ENCODE measurements around the gene BBIP1.

BBIP1 gene

DNA sequence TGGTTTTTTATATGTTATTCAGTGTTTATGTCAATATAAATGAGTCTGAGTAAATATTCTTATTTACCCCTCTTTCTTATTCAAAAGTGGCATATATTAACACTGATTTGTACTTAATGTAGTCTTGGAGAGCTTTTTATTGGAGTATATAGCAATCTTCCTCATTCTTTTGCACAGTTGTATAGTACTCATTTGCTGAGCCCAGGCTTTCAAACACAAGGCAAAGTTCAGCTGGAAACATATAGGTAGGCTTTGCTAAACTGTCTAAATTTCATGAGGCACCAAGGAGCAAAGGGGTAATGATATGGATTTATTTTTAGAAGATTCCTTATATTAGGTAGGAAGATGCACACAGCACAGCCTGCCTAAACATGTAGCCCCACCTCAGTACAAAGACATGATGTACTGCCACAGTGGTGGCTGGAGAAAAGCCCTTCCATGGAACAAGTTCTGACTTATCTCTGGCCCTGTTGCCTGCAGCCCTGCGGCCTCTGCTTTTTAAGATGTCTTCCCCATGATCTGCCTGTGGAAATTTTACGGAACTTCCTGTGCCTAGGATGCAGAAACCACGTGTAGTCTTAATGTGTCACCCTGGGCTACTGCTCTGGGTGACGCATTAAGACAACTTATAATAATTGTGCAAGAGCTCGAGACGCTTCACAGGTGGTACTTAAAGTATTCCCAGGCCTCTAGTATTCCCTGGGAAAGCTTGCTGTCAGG, 56.9 kb downstream of the BBIP1 start:
- peak; percentile 81 for DNase-seq (ENCODE audit: low read depth)

DNA sequence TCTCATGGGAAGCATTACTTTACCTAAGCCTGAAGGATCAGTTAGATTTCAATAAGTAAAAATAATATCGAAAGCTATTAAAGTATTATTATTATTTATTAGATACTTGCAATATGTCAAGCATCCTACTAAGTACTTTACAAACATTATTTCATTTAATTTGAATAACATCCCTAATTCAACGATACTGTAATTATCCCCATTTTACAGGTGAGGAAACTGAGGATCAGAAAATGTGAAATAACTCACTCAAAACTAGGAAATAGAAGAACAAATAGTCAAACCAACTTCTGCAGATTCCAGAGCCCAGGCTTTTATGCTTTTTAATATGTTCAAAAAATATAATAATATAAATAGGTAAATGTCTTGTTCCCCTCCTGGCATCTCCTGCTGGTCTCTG, 57.5 kb downstream of the BBIP1 start:
- no peak for DNase-seq (ENCODE audit: low read depth)

DNA sequence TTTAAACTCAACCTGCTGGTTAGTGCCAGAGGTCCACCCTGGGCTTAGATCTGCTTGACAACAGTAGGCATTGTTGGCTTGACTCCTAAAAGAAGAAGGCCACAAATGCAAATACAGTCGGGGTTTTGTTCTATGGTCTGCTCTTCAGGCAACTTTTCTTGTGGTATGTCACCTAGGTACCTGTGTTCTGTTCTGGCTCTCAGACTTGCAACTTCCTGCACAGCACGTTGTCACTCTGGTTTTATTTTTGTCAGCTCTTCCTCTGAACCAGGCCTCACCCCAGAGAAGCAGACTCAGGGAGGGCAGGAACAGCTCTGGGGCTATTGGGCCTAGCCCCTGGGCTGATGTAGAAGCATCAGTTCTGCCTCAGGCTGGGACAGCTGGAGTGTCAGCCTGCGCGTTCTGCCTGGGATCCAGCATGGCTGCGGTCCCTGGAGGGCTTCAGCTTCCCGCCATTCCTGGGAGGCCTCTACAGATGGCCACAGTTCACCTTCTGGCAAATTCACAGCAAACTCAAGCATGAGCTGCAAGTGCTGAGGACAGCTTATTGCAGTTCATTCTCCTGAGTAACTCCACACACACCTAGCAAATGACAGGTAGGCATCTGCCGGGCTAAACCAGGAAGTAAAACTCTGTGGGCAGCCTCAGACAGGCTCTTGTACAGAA, 58.3 kb downstream of the BBIP1 start:
- no peak for DNase-seq (ENCODE audit: low read depth)

DNA sequence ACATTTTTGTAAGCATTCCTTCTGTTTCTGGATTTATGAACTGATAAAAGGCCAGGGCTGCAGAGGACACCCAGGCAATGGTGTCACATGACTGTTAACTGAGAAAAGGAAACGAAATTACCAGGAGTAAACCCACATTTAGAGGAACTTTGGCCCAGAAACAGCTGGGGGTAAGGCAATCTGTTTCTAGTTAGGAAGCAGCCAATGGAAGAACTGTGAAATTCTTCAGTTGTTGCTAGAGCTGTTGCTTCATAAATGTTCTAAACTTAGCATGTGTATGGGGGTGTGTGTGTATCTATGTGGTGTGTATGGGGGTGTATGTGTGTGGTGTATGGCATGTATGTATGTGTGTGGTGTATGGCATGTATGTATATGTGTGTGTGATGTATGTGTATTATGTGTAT, 59.0 kb downstream of the BBIP1 start:
- DNase-seq (ENCODE audit: low read depth): peak; percentile 82

DNA sequence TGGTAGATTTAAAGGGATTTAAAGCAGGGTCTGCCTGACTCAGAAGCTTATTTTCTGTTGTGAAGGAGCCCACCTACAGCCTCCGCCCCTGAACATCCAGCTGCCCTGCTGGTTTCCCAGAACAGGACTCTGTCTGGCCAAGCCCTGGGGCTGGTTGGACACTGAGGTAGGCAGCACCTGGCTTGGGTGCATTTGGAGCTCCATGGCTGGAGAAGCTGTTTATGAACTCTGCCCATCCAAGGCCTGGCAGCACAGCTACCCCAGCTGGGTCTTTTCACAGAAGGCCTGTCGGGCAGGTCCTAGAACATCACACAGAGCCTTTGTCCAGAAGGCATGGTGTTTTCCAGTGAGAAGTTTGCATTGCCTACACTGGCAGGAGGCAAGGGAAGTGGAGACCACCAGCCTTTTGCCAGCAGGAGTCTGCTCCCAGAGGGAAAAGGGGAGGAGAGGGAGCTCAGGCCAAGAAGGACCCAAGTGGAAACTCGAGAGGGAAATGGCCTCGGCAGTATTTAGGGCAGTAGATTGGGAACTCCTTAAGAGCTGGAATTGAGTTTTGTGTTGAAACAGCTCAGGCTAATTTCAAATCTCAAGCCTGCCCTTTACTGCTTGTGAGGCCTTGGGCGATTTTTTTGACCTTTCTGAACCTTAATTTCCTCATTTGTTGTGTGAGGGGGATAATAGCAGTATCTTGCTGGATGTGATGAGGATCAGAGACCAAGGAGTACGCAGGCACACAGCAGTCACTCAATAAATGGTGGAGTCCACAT, 59.6 kb downstream of the BBIP1 start:
- DNase-seq (ENCODE audit: low read depth): no peak

DNA sequence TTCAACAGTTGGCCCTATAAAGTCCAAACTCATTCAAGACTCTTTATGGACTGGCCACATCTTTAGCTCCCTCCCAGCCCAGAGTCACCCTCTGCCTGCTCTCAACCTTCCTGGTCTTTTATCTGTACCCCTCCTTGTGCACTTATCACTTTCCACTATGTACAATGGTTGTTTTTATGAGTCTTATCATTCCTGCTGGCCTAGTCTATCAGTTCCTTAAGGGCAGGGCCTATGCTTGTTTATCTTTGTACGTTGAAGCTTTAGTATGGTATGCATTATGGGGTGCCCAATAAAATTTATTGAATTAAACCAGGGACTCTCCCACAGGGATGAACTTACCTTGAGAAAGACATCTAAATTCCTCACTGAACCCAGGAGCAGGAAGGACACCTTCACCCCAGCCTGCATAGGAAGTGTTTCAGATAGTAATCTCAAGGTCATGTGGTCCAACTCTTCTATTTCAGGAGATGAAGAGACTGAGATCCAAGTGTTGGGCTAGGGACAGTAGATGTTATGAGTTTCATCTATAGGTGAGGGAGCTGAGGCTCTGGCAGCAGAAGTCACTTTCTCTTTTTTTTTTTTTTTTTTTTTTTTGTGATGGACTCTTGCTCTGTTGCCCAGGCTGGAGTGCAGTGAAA, 60.6 kb downstream of the BBIP1 start:
- DNase-seq (ENCODE audit: low read depth): no peak

DNA sequence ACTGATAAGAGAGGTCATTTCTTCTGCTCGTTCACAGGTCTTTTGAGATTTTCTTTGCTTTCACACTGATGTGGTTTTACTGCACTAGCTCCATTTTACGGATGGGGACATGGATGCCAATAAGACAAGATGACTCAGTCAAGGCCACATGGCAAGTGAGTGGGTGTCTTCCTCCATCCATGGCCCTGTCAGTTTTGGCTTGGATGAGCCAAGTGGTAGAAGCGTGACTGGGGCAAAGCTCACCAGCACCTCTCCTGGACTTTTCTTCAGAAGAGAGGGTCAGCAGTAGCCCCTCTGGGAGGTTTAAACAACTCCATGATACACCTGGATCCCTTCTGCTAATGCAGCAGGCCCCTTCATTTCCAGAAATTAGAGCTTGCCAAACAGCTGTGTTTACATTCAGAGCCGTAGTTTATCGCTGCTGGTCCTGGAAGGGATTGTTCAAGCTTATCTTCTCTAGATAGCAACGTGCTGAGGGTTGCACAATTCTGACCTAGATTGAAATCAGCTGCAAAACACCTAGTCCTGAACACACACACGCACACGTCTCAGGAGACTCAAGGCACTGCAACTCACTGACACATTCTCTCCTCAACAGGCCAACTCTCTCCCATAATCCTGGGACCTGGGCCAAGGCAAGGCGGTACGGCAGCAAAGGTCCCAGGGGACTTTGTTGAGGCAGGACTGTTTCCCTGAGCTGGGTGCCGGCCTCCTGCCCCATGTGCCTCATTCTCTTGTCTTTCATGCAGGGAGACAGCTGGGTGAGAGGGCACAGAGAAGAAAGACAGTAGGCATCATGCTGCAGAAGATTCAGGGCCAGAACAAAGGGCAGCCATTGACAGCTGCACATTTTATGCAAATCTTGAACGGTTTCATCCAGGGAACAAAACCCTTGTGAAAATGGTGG, 61.5 kb downstream of the BBIP1 start:
- DNase-seq (ENCODE audit: low read depth): peak; percentile 98

DNA sequence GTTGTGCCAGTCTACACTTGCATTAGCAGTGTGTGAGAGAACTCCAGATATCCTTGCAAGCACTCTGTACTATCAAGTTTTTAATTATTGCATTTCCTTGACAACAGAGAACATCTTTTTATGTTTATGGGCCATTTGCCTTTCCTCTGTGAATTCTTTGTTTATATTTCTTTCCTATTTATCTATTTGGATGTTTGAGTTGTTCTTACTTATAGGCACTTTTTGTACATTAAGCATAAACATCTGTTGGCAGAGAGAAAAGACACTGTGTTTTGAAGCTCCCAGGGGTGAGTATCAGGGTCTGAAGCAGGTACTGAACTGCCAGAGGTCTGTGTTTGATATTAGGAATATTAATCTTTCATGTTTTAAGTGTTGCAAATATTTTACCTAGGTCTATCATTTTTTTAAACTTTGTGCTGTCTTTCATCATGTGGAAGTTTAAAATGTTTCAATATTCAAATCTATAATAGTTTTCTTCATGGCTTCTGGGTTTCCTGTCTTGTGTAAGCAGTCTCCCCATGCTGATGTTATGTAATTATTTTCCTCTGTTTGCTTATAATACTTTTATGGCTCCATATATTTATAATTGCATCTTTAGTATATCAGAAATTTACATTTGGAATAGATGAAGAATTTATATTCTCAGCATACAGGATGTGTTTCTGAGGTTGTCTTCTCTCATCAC, 64.9 kb downstream of the BBIP1 start:
- DNase-seq (ENCODE audit: low read depth): no peak

DNA sequence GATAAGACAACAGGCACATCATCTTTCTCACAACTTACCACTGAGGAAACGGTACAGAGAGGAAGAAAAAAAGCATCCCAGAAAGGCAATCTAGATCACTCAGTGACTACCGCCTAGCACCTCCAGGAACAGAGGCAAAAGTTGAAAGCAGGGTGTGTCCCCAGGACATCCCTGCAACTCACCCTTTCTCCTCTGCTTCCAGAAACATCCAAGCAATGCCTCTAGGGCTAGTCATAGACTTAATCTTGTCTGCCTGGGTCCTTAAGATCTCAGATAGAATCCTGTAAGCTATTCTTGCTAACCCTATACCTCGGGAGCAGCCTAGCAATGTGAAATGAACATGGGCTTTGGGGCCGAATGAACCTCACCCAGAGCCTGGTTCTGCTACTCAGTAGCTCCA, 66.0 kb downstream of the BBIP1 start:
- DNase-seq (ENCODE audit: low read depth): peak; percentile 13

DNA sequence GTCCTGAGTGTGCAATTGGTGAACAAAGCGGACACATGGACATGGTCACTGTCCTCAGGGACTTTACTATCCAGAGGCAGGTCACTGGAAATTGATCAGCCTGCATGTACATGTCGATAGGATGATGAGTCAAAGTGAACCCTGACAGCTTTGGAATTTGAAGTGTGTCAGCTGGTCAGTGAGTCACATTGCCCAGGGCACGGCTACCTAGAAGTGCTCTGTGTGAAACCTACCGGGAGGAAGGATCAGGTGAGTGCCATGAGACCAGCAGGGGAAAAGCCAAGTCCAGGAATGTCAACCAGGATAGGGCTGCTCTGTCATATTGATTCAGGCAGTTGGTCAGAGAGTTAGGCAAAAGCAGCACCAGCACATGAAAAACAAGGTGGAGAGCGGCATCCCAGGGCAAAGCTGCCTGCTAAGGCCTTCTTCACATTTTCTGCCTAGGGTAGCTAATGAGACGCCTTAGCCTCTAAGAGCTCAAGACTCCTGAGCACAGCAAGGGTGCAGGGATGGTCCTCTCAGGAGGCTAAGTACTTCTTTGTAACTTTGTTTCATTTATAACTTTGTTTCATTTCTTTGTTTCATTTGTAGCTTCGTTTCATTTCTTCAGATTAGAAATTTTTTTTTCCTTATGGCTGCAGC, 66.6 kb downstream of the BBIP1 start:
- DNase-seq (ENCODE audit: low read depth): peak; percentile 13

DNA sequence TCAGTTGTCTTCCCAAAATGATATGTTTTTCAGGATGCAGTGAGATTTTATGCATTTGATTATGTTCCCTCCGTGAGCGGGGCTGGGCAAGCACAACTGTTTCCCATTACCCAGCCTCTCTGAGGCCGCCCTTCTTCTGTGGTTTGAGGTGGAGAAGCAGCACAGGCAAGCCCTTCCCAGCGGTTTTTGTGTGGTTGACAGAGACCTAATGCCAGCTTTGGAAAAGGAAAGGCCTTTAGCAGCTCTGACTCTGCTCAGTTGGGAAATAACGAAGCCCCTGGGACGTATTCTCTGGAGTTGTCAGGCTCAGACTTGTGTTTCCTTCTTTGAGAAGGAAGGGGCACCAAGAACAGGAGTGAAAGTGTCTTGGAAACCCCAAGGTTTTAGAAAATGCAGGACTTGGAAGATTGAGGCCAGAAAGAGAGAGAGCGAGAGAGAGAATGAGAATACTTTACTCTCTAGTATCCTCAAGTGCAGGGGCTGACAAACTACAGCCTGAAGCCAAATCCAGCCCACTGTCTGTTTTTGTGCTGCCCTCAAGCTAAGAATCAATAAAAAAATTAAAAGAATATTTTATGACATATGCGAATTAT, 67.9 kb downstream of the BBIP1 start:
- peak; percentile 66 for DNase-seq (ENCODE audit: low read depth)

DNA sequence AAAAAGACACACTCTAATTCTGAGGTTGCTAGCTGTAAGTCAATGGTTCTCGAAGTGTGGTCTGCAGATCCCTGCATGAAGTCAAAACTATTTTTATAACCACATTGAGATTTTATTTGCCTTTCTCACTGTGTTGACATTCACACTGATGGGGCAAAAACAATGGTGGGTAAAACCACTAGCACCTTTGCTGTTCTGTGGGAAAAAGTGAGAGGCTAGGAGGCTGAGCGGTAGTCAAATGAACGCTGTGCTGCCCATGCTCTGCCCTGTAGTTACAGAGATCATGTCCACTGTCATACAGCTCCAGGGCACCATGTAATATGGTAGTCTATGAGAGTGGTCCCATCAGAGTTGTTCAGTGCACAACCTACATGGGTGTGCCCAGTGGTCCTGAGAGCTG, 68.9 kb downstream of the BBIP1 start:
- no peak for DNase-seq (ENCODE audit: low read depth)
